GM21576 (cell line): ENCODE data around the gene PTGER3.
A peak's percentile ranks its signal among the peaks of the same experiment; 100 is the strongest.
"Not testable (repeated sequence)": the region's sequence is repeated elsewhere in the genome, so short reads cannot be mapped to it uniquely, and the experiment has no call there.

Experiments
- ATAC-seq: cut with Tn5 transposase; IDR thresholded peaks from one replicate; pipeline ENCODE4 v1.9.1; 2021; ENCODE audit warnings: mild to moderate bottlenecking, moderate library complexity; ENCODE audit not compliant: unreplicated experiment

Gene PTGER3

GRCh38 chr1:71015745-71016144 is 31.9 kb downstream of the PTGER3 start:
- no peak for ATAC-seq

GRCh38 chr1:71014178-71014579 is 33.4 kb downstream of the PTGER3 start:
- no peak for ATAC-seq

GRCh38 chr1:71002709-71003475 is 44.7 kb downstream of the PTGER3 start:
- no peak for ATAC-seq

GRCh38 chr1:71001624-71002023 is 46.0 kb downstream of the PTGER3 start:
- ATAC-seq: no peak

GRCh38 chr1:70997793-70998192 is 49.8 kb downstream of the PTGER3 start:
- ATAC-seq: no peak

- no peak for ATAC-seq
Observed at GRCh38 chr1:70994753-70995268, 52.8 kb downstream of the PTGER3 start.

GRCh38 chr1:70993798-70994197 is 53.8 kb downstream of the PTGER3 start:
- ATAC-seq: no peak

- ATAC-seq: no peak
Observed at GRCh38 chr1:70992521-70992920, 55.1 kb downstream of the PTGER3 start.

GRCh38 chr1:70990469-70991253 is 57.0 kb downstream of the PTGER3 start:
- ATAC-seq: no peak

GRCh38 chr1:70987497-70987896 is 60.1 kb downstream of the PTGER3 start:
- no peak for ATAC-seq

- not testable (repeated sequence) for ATAC-seq
Observed at GRCh38 chr1:70985776-70986225, 61.8 kb downstream of the PTGER3 start.

GRCh38 chr1:70985278-70985677 is 62.3 kb downstream of the PTGER3 start:
- not testable (repeated sequence) for ATAC-seq

- no peak for ATAC-seq
Observed at GRCh38 chr1:70980361-70980760, 67.3 kb downstream of the PTGER3 start.

- ATAC-seq: no peak
Observed at GRCh38 chr1:70979881-70980280, 67.7 kb downstream of the PTGER3 start.

GRCh38 chr1:70979313-70979712 is 68.3 kb downstream of the PTGER3 start:
- ATAC-seq: no peak

- ATAC-seq: no peak
Observed at GRCh38 chr1:70978623-70979022, 69.0 kb downstream of the PTGER3 start.

GRCh38 chr1:70977575-70977974 is 70.0 kb downstream of the PTGER3 start:
- ATAC-seq: no peak

GRCh38 chr1:70977041-70977440 is 70.6 kb downstream of the PTGER3 start:
- ATAC-seq: no peak

- no peak for ATAC-seq
Observed at GRCh38 chr1:70973754-70974153, 73.9 kb downstream of the PTGER3 start.

GRCh38 chr1:70970407-70970806 is 77.2 kb downstream of the PTGER3 start:
- no peak for ATAC-seq

GRCh38 chr1:70966018-70966638 is 81.5 kb downstream of the PTGER3 start:
- peak; percentile 82 for ATAC-seq
